ENCODE data around the gene DLG5.

DNA sequence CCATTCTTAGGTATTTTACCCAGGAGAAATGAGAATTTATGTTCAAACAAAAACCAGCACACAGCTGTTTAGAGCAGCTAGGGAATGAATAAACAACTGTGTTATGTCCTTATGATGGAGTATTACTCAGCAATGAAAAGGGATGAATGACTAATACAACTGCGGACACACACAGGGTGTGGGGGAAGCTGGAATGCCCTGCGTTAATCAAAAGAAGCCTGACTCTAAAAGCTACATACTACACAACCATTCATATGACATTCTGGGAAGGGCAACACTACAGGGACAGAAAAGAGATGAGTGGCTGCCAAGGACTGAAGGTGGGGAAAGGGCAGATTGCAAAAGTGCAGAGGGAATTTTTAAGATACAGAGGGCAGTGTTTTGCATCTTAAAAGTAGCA is 64.0 kb downstream of the DLG5 start:
- TF ChIP-seq, protein P1, sequence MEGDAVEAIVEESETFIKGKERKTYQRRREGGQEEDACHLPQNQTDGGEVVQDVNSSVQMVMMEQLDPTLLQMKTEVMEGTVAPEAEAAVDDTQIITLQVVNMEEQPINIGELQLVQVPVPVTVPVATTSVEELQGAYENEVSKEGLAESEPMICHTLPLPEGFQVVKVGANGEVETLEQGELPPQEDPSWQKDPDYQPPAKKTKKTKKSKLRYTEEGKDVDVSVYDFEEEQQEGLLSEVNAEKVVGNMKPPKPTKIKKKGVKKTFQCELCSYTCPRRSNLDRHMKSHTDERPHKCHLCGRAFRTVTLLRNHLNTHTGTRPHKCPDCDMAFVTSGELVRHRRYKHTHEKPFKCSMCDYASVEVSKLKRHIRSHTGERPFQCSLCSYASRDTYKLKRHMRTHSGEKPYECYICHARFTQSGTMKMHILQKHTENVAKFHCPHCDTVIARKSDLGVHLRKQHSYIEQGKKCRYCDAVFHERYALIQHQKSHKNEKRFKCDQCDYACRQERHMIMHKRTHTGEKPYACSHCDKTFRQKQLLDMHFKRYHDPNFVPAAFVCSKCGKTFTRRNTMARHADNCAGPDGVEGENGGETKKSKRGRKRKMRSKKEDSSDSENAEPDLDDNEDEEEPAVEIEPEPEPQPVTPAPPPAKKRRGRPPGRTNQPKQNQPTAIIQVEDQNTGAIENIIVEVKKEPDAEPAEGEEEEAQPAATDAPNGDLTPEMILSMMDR (IDR thresholded peaks at IDR 0.05; ENCODE audit: low read depth, low read length): no peak
- no peak for TF ChIP-seq EZH2phosphoT487 (IDR thresholded peaks at IDR 0.05; ENCODE audit: low read depth)

Data from OCI-LY3 (cell line).